Jurkat, Clone E6-1 (cell line): ENCODE measurements around the gene GLDC.
"Not testable (repeated sequence)": the region's sequence is repeated elsewhere in the genome, so short reads cannot be mapped to it uniquely, and the experiment has no call there.

Source experiments
- DNase-seq: peaks from one replicate; pipeline ENCODE4 v3.0.0-alpha.2; 2011; ENCODE audit warnings: low read depth, low spot score
- H3K4me3 ChIP-seq: 2 replicates; pipeline ENCODE4 v1.5.1; 2011; ENCODE audit warnings: mild to moderate bottlenecking, low read length, control low read depth, moderate library complexity

Gene GLDC

DNA sequence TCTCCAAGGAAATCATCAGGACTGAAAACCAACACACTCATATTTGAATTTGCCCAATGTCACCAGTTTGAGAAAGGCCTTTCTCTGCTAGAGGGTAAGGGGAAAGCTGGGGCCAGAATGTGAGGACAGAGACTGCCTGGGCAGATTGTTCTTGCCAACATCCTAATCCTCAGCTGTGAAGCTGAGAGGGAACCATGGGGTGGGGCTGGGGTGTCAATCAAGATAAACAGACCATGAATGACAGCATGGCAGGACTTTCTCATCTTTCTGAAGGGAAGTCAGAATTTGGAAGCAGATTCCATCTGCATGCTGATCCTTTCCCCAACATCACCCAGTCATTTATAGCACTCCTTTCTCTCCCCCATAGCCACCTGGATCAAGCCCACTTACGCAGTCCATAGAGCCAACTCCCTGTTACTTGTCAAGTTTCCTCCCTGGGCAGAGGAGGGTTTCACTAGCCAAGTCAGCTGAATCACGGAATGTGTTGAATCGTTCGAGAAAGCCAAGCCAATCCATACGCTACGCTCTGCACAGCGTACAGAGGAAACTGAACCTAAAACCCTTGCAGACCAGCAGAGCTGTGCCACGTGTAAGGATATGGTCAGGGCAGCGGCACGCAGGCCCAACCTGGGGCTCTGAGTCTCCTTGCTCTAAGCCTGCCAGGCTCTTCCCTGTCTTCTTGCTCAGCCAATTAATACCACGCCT lies 14.9 kb downstream of the GLDC start:
- no peak for DNase-seq
- H3K4me3 ChIP-seq: no peak overlapping the region

DNA sequence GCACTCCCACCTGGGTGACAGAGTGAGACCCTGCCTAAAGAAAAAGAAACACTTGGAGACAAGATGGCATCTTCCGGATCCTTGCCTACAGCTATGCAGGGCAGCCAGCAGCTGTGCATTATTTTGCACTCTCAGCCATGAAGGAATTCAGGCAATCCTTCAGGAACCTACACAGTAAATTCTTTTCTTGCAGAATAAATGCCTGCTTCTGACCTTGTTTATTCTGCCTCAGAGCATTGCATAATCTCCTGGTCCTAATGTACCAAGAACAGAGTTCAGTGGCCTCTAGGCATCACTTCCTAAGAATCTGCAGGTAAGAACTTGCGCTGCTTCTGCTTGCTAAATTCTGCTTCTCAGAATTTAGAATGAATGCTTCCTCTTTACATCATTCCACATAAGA lies 16.8 kb downstream of the GLDC start:
- DNase-seq: no peak
- H3K4me3 ChIP-seq: no peak overlapping the region

DNA sequence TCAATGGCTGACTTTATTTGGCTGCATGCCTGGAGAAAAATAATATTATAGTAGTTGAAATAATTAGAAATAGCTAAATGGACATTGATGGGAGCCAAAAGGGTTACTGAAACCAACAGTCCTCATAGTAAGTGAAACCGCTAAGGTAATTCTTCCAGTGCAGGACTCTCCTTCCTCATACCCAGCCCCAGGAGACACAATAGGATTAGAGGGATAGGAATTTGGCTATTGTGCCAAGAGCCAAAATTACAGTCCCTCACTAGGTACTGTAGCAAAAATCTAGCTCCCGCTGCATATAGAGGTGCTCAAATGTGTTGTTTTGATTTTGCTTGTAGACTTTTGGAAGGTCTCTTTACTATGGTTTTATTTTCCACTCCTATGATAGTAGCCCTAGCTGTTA lies 20.2 kb downstream of the GLDC start:
- H3K4me3 ChIP-seq: no peak overlapping the region
- DNase-seq: no peak

DNA sequence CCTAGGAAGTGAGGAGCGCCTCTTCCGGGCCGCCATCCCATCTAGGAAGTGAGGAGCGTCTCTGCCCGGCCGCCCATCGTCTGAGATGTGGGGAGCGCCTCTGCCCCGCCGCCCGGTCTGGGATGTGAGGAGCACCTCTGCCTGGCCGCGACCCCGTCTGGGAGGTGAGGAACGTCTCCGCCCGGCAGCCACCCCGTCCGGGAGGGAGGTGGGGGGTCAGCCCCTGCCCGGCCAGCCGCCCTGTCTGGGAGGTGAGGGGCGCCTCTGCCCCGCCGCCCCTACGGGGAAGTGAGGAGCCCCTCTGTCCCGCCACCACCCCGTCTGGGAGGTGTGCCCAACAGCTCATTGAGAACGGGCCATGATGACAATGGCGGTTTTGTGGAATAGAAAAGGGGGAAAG lies 22.7 kb downstream of the GLDC start:
- not testable (repeated sequence) for DNase-seq, H3K4me3 ChIP-seq

DNA sequence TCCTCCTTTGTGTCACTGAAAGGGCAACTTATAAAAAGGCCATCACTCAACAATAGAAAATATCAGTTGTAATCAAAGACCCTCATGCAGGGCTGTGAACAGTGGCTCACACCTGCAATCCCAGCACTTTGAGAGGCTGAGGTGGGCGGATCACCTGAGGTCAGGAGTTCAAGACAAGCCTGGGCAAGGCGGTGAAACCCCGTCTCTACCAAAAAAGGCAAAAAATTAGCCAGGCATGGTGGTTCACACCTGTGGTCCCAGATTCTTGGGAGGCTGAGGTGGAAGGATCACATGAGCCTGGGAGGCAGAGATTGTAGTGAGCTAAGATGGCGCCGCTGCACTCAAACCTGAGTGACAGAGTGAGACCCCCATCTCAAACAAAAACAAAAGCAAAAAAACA lies 24.7 kb downstream of the GLDC start:
- no peak for DNase-seq
- no peak overlapping the region for H3K4me3 ChIP-seq

DNA sequence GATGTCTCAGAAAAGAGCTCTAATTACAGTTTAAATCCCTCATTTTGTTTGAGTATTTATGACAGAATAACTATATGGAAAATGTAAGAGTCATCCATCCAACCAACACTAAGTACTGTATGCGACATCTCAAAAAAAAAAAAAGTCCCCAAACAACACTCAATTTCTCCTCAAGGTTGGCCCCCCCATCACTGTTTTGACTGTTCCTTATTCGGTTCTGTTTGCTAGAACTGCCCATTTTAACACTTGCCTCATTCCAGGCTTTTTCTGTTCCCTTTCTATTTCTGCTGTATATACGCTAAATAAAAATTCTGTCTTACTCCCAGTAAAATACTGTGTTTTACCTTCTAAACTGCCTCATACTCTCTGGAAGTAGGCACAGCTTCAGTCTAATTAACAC lies 25.2 kb downstream of the GLDC start:
- no peak overlapping the region for H3K4me3 ChIP-seq
- DNase-seq: no peak

DNA sequence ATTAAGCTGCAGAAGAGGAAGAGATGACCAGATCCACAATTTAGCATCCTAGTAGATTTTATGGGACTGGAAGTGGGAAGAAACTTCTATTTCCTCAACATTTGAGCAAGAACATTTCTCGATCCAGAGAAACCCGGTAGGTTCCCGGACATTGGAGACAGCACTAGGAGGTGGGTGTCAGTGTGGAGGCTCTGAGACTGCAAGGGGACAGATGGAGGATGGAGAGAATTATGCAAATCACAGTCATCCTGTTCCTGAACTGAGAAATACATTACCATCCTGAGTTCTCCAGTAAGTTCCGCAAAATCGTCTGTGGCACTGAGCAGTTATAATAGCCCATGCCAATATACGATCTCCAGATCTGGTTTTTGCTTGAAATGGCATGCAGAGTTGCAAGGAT lies 25.6 kb downstream of the GLDC start:
- H3K4me3 ChIP-seq: no peak overlapping the region
- no peak for DNase-seq

DNA sequence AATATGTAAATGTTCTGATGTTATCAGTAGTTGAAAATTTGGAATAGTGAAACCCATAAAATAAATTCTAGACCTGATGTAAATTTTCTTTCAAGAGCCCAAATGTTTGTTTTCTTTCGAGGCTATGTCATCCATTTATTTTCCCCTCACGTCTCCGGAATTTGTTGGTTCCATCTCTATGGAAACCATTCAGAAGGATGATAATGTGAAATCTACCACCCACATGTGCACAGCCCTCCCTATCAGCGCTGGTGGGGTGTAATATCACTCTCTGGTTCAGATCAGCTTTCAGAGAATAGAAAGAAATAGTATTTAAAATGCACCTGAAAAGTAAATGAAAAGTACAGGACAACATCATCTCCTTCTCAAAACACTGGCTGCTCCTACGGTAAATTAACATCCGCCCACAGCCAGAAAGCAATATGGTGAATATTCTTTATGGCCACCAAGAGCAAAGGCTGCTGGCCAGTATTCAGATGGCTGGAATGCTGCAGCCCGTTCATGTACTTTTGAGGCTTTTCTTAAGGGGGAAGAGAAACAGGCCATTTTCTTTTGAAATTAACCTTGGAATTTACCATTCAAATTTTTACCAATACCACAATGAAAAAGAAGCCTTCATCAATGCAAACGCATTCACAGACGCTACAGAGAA lies 28.5 kb downstream of the GLDC start:
- DNase-seq: no peak
- H3K4me3 ChIP-seq: no peak overlapping the region

DNA sequence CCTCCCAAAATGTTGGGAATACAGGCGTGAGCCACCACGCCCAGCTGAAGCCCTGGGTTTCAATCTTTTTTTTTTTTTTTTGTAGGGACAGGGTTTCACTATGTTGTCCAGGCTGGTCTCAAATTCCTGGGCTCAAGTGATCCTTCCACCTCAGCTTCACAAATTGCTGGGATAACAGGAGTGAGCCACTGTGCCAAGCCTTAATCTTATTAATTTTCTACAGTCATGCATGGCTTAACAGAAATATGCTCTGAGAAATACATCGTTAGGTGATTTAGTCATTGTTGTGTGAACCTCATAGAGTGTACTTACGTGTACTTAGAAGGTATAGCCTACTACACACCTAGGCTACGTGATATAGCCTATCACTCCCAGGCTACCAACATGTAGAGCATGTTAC lies 31.0 kb downstream of the GLDC start:
- no peak overlapping the region for H3K4me3 ChIP-seq
- no peak for DNase-seq

DNA sequence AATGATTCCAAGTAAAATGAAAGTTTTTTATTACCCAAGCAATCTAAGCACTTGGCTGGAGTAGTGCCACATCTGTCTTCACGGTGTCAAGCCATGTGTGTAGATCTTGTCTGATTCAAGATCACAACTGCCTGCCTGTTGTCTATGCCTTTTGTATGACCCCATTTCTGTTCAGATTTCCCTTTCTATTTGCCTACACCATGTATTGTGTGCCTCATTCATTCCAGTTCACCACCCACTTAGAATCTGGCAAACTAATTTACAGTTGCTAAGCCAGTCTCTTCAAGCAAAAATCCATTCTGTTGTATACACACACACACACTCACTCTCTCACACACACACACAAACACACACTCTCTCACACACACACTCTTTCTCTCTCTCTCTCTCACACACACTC lies 33.7 kb downstream of the GLDC start:
- DNase-seq: no peak
- H3K4me3 ChIP-seq: no peak overlapping the region

DNA sequence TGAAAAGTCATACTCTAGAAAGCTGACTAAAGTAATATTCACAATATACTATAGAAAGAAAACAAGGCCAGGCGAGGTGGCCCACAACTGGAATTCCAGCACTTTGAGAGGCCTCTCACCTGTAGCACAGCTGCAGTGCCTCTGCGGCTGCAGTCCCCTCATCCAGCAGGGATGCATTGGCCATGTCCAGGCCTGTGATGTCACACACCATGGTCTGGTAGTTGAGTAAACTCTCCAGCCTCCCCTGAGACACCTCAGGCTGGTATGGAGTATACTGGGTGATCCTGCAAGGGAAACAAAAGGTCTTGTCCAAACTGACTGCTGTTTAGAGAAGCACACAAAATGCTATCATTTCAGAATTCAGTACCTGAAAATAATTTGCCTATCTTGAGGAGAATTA lies 35.5 kb downstream of the GLDC start:
- no peak overlapping the region for H3K4me3 ChIP-seq

DNA sequence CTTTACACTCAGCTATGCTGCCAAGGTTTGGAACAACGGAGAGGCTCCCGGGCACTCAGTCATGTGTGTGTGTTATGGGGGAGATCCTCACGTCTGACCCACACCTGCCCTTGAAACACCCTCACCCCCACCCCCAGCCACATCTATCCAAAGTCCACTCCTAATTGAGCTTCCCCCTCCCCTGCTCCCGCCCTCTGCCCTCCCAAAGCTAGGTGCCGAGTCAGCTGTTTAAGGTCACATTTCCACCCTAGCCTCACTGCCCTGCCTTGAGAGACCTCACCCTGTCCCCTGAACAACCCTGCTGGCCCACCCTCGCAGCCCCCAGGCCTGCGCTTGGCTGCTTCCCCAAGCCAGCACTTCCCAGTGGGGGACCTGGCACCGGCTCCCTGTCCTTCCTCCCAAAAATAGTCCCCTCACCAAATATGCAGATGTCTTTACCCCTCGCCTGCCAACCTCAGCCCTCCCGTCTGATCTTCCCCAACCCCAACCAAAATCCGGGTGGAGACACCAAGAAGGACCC lies 36.0 kb downstream of the GLDC start:
- DNase-seq: no peak
- no peak overlapping the region for H3K4me3 ChIP-seq

More for the DNA sequence above, 35.5 kb downstream of the GLDC start:
- no peak for DNase-seq

DNA sequence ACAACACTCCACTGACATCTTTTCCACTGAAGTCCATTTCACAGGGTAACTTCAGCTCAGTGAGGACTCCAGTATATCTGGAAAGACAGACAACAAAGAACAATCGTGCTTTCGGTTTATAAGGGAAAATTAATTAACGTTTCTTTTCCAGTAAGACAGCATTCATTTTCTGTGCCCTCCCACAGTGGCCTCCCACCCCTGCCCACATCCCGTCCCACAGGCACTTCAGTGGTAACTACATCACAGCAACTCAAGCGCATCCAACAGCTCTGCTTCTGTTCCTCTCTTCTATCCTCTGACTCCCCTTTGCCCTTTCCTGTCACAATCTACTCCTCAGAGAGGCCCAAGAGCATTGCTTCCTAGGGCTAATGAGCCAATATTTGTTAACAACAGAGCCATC lies 40.3 kb downstream of the GLDC start:
- DNase-seq: peak; percentile 79
- H3K4me3 ChIP-seq: peak overlapping the region; percentile 45

DNA sequence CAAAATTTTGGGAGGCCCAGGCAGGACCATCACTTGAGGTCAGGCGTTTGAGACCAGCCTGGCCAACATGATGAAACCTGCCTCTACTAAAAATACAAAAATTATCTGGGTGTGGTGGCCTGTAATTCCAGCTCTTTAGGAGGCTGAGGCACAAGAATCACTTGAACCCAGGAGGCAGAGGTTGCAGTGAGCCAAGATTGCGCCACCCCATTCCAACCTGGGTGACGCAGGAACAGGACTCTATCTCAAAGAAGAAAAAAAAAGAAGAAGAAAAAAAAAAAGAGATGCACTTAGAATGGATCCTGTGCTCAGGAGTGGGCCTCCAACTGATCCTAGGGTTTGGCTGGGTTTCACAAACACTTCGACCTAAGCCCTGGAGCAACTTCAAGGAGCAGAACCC lies 45.1 kb downstream of the GLDC start:
- DNase-seq: no peak
- H3K4me3 ChIP-seq: no peak overlapping the region

DNA sequence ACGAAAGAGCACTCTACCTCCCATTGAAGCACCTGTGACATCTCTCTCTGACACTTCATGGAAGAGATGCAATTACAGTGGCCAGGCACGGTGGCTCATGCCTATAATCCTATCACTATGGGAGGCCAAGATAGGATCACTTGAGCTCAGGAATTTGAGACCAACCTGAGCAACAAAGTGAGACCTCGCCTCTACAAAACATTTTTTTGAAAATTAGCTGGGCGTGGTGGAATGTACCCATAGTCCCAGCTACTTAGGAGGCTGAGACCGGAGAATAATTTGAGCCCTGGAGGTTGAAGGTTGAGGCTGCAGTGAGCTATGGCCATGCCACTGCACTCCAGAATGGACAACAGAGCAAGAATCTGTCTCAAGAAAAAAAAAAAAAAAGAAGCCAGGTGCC lies 45.5 kb downstream of the GLDC start:
- DNase-seq: no peak
- H3K4me3 ChIP-seq: no peak overlapping the region

DNA sequence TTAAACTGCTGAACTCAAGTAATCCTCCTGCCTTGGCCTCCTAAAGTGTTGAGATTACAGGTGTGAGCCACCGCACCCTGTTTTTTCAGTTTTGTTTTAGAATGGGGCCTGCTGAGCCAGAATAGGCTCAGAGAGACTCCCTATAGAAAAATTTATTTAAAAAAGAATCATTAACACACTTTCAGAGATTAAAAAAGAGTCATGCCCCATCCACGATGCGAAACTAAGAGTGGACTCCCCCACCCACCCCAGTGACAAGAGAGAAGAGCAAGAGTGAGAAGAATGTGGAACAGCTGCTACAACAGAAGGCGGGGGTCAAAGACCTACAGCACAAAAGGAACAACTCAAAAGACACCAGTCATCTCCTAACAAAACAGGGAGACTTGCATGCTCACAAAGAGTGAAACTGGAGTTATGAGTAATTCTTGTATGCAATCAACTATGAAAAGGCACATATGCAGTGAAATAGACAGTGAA lies 47.2 kb downstream of the GLDC start:
- no peak for DNase-seq
- no peak overlapping the region for H3K4me3 ChIP-seq

DNA sequence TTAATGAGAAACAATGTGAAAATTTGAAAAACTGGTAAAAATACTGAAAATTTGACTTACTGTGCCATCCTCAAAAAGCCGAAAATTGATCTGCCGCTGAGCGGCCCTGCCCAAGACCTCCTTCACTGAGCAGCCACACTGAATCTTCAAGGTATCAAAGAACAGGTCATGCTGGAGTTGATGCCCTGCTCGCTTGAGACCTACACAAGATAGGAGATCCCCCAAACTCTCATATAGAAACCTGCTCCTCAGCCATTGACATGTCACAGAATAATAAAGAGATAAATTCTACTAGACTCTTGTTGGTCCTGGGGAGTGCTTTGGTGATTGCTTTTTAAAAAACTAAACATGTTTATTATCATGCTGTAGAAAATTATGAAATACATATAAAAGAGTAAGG lies 52.7 kb downstream of the GLDC start:
- no peak for DNase-seq
- H3K4me3 ChIP-seq: no peak overlapping the region

DNA sequence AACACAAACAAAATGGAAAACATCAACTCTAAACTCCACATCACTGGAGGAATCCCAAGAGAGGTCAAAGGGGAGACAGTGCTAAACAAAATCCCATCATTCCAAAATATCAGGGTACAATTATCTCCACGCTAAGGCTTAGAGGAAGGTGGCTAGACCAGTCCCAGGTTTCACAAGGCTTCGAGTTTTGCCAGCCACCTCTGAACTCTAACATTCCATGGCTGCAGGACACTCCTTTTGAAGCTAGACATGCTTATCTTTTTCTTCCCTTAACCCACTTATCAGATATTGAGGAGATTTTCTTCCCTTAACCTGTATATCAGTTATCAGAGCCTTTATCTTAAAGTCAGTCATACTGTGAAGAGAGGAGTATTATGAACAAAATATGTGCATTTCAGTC lies 53.3 kb downstream of the GLDC start:
- no peak for DNase-seq
- H3K4me3 ChIP-seq: no peak overlapping the region

DNA sequence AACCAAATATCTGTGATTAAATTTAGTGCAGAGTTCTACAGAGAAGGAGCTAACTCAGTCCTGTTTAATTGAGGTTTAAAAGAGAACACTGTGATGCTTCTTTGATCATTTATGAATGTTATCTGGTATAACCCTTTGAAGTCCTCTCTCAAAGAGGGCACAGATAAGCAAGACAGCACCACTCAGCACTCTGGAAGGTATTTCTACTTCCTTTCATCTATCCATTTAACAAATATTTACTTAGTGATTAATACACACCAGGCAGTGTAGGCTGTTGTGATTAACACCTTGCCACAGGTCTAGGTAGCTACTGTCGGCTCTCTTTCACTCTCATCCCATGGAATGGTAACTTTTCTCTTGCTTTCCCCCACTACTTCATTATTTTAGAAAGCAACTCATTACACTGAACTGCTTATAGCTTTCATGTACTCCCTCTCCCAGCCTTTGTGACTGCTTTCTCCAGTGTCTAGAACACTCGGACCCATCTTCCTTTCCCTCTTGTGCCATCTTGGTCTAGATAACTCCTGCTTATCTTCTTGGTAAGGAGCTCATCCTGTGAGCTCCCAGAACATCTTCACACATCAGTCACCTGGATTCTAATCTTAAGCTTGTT lies 54.7 kb downstream of the GLDC start:
- no peak for DNase-seq
- no peak overlapping the region for H3K4me3 ChIP-seq

DNA sequence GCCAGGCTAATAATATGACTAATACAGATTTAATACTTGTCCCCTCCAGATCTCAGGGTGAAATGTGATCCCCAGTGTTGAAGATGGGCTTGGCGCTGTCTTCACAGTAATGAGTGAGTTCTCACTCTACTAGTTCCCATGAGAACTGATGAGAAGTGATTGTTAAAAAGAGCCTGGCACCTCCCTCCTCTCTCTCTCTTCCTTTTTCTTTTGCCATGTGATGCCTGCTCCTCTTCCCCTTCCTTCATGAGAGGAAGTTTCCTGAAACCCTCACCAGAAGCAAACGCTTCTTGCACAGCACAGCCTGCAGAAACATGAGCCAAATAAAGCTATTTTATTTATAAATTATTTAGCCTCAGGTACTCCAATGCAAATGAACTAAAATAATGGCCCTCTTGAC lies 55.2 kb downstream of the GLDC start:
- DNase-seq: no peak
- H3K4me3 ChIP-seq: no peak overlapping the region
